Measurements from ENCODE around the gene SNRNP70.

- TF ChIP-seq, protein P1, sequence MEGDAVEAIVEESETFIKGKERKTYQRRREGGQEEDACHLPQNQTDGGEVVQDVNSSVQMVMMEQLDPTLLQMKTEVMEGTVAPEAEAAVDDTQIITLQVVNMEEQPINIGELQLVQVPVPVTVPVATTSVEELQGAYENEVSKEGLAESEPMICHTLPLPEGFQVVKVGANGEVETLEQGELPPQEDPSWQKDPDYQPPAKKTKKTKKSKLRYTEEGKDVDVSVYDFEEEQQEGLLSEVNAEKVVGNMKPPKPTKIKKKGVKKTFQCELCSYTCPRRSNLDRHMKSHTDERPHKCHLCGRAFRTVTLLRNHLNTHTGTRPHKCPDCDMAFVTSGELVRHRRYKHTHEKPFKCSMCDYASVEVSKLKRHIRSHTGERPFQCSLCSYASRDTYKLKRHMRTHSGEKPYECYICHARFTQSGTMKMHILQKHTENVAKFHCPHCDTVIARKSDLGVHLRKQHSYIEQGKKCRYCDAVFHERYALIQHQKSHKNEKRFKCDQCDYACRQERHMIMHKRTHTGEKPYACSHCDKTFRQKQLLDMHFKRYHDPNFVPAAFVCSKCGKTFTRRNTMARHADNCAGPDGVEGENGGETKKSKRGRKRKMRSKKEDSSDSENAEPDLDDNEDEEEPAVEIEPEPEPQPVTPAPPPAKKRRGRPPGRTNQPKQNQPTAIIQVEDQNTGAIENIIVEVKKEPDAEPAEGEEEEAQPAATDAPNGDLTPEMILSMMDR (IDR thresholded peaks at IDR 0.05; ENCODE audit: extremely low read depth in 1 of 2, insufficient read depth in 1 of 2, low read depth in 1 of 2, low read length in 2 of 2), result no peak
- TF ChIP-seq EZH2 (IDR thresholded peaks at IDR 0.05; ENCODE audit: borderline replicate concordance, low read depth, low read length, severe bottlenecking) (no peak), JUN (IDR thresholded peaks at IDR 0.05; ENCODE audit: borderline replicate concordance, insufficient read depth, insufficient read length, low read depth) (no peak), POLR2A (IDR thresholded peaks at IDR 0.05; ENCODE audit: low read depth, low read length) (no peak), POLR2AphosphoS5 (IDR thresholded peaks at IDR 0.05; ENCODE audit: insufficient read depth, low read depth, low read length) (no peak), MAX (IDR thresholded peaks at IDR 0.05; ENCODE audit: insufficient read depth, insufficient read length) (peak; percentile 69)
Measured at GRCh38 chr19:49151267-49152118, 66.2 kb downstream of the SNRNP70 start.
